Measurements from ENCODE around the gene EMCN. TPM values are rescaled to one million over a fixed set of nuclear protein-coding genes. Genes with fewer than 3 reads are reported as not detected.

EMCN gene
- total and polyA plus RNA-seq, 2 of the 8 experiments (the other 6 are each of a cell fraction or from before 2014, with no cell fraction given) = not detected

- no peak overlapping the region for H3K9ac ChIP-seq (replicated peaks in 1 of 4; ENCODE audit: extremely low read depth in 1 of 4, low read depth in 3 of 4, low read length in 3 of 4)
- no peaks in the 10 kb centered on the region for H3K9me3 ChIP-seq (ENCODE audit: insufficient read depth in 2 of 2, low read depth in 1 of 2, low read length in 1 of 2)
- no peak overlapping the region for H2BK20ac ChIP-seq (ENCODE audit: low read length)
- no peak overlapping the region for H2AFZ ChIP-seq (ENCODE audit: low read length)
- no peak for FAIRE-seq
- H3K79me2 ChIP-seq (ENCODE audit: control insufficient read depth in 1 of 2, insufficient read depth in 2 of 2, low read length in 2 of 2) = no peaks in the 10 kb centered on the region
- H2BK120ac ChIP-seq (replicated peaks; ENCODE audit: low read depth, low read length) = no peak overlapping the region
- WGBS, 2 experiments (ENCODE audit: extremely low coverage in 1 of 2, insufficient coverage in 1 of 2, insufficient read length in 1 of 2, insufficient replicate concordance in 2 of 2, low coverage in 1 of 2, low lambda C conversion rate in 2 of 2, missing lambda C conversion rate in 1 of 2) = 91% methylated on average over 5 of the region's 5 CpGs; no CpG with 5 or more reads in 1 of the 2 experiments
- no peaks in the 10 kb centered on the region for H3K36me3 ChIP-seq (ENCODE audit: control insufficient read depth in 2 of 4, insufficient read depth in 4 of 4, low read length in 3 of 4)
- no peak overlapping the region for H2BK12ac ChIP-seq (ENCODE audit: low read depth, low read length)
- no peak overlapping the region for H3K27ac ChIP-seq (ENCODE audit: low read depth, low read length)
- H3K4me3 ChIP-seq (ENCODE audit: extremely low read depth in 1 of 4, insufficient read depth in 2 of 4, low read depth in 3 of 4, low read length in 4 of 4) = no peak overlapping the region
- no peak overlapping the region for H4K8ac ChIP-seq (ENCODE audit: extremely low read depth, insufficient read depth, low read length)
- no peaks in the 10 kb centered on the region for H3K79me1 ChIP-seq (ENCODE audit: low read depth, low read length)
- H3K14ac ChIP-seq (ENCODE audit: insufficient read length) = no peak overlapping the region
- no peak overlapping the region for H3K23ac ChIP-seq (ENCODE audit: insufficient read length)
- POLR2A ChIA-PET (ENCODE audit: partially characterized antibody) = no interaction called here
- no peak overlapping the region for H2BK15ac ChIP-seq (ENCODE audit: low read length)
- H3K18ac ChIP-seq (ENCODE audit: extremely low read depth, low read length) = no peak overlapping the region
- no peak for DNase-seq (ENCODE audit: low read depth in 1 of 2, low spot score in 2 of 2)
- H4K91ac ChIP-seq (replicated peaks; ENCODE audit: insufficient read length, low read length) = no peak overlapping the region
- no peaks in the 10 kb centered on the region for H4K20me1 ChIP-seq (replicated peaks in 1 of 2; ENCODE audit: control insufficient read depth in 1 of 2, insufficient read depth in 2 of 2, low read length in 2 of 2)
- H3K4me2 ChIP-seq (ENCODE audit: insufficient read depth in 1 of 2, low read depth in 2 of 2, low read length in 2 of 2) = no peak overlapping the region
- no peak overlapping the region for H3K56ac ChIP-seq (replicated peaks; ENCODE audit: insufficient read length, low read depth, low read length)
- H3K23me2 ChIP-seq (ENCODE audit: low read depth, low read length) = no peaks in the 10 kb centered on the region
- no peak overlapping the region for H3K4ac ChIP-seq (replicated peaks; ENCODE audit: insufficient read length, low read depth, low read length)
- no peak overlapping the region for H4K5ac ChIP-seq (ENCODE audit: insufficient read length, low read depth, low read length)
- CTCF ChIA-PET (ENCODE audit: partially characterized antibody) = no interaction called here
- peaks cover 0 to 1% (median 0%) of the 10 kb centered on the region in 4 experiments; a peak in 1 of 7 replicates for H3K27me3 ChIP-seq (replicated peaks in 1 of 4; ENCODE audit: control insufficient read depth in 3 of 4, extremely low read depth in 1 of 4, insufficient read depth in 3 of 4, low read length in 3 of 4)
- H2BK5ac ChIP-seq (ENCODE audit: low read depth, low read length) = no peak overlapping the region
- no peak overlapping the region for H2AK5ac ChIP-seq (ENCODE audit: low read depth, low read length)
- H3K4me1 ChIP-seq (replicated peaks in 1 of 4; ENCODE audit: control insufficient read depth in 3 of 4, insufficient read depth in 4 of 4, low read length in 3 of 4) = no peaks in the 10 kb centered on the region
- TF ChIP-seq, protein P1, sequence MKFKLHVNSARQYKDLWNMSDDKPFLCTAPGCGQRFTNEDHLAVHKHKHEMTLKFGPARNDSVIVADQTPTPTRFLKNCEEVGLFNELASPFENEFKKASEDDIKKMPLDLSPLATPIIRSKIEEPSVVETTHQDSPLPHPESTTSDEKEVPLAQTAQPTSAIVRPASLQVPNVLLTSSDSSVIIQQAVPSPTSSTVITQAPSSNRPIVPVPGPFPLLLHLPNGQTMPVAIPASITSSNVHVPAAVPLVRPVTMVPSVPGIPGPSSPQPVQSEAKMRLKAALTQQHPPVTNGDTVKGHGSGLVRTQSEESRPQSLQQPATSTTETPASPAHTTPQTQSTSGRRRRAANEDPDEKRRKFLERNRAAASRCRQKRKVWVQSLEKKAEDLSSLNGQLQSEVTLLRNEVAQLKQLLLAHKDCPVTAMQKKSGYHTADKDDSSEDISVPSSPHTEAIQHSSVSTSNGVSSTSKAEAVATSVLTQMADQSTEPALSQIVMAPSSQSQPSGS (IDR thresholded peaks at IDR 0.05; ENCODE audit: low read length) = no peak
- TF ChIP-seq EP300 (IDR thresholded peaks at IDR 0.05; ENCODE audit: borderline replicate concordance in 1 of 2, low read depth in 2 of 2, low read length in 2 of 2) (no peak), JUN (IDR thresholded peaks at IDR 0.05; ENCODE audit: low read depth, low read length) (no peak), TAF1 (IDR thresholded peaks at IDR 0.05; ENCODE audit: low read depth, low read length) (no peak), HDAC6 (IDR thresholded peaks at IDR 0.05; ENCODE audit: low read depth, low read length) (no peak), SIRT6 (IDR thresholded peaks at IDR 0.05; ENCODE audit: low read length) (no peak), ASH2L (IDR thresholded peaks at IDR 0.05; ENCODE audit: low read length) (no peak), SRF (IDR thresholded peaks at IDR 0.05; ENCODE audit: low read depth, low read length) (no peak), NRF1 (IDR thresholded peaks at IDR 0.05; ENCODE audit: low read depth, low read length) (no peak), POU5F1 (IDR thresholded peaks at IDR 0.05; ENCODE audit: low read depth, low read length) (no peak), GABPA (IDR thresholded peaks at IDR 0.05; ENCODE audit: borderline replicate concordance, insufficient read depth, low read length) (no peak), CBX8 (IDR thresholded peaks at IDR 0.05; ENCODE audit: borderline replicate concordance, low read depth, low read length) (no peak), ATF3 (IDR thresholded peaks at IDR 0.05; ENCODE audit: insufficient read depth, low read depth, low read length) (no peak)
Measured at GRCh38 chr4:100430451-100430850, 87.4 kb downstream of the EMCN start.
